ENCODE measurements around the gene FANCC.

The FANCC gene

GRCh38 chr9:95217936-95218335 lies 99.6 kb downstream of the FANCC start:
- in situ Hi-C loops (cut with HindIII; ENCODE audit: low sequenced_read_pairs), result no loop called here
- DNase-seq (ENCODE audit: low read depth, low spot score), result no peak
- no peak for TF ChIP-seq CTCF (IDR thresholded peaks at IDR 0.05; ENCODE audit: low read depth, low read length)
- no peak overlapping the region for H3K4me3 ChIP-seq (ENCODE audit: low read depth, low read length)

- no peak overlapping the region for H3K4me3 ChIP-seq (ENCODE audit: low read depth, low read length)
- no peak for TF ChIP-seq CTCF (IDR thresholded peaks at IDR 0.05; ENCODE audit: low read depth, low read length)
- no peak for DNase-seq (ENCODE audit: low read depth, low spot score)
- in situ Hi-C loops (cut with HindIII; ENCODE audit: low sequenced_read_pairs), result no loop called here
These were observed 102.1 kb downstream of the FANCC start for GRCh38 chr9:95215336-95215898.

GRCh38 chr9:95213117-95213516 lies 104.4 kb downstream of the FANCC start:
- no peak for DNase-seq (ENCODE audit: low read depth, low spot score)
- no peak for TF ChIP-seq CTCF (IDR thresholded peaks at IDR 0.05; ENCODE audit: low read depth, low read length)
- in situ Hi-C loops (cut with HindIII; ENCODE audit: low sequenced_read_pairs), result no loop called here
- H3K4me3 ChIP-seq (ENCODE audit: low read depth, low read length), result no peak overlapping the region

GRCh38 chr9:95211028-95211427 lies 106.5 kb downstream of the FANCC start:
- in situ Hi-C loops (cut with HindIII; ENCODE audit: low sequenced_read_pairs), result no loop called here
- no peak for DNase-seq (ENCODE audit: low read depth, low spot score)
- no peak overlapping the region for H3K4me3 ChIP-seq (ENCODE audit: low read depth, low read length)
- no peak for TF ChIP-seq CTCF (IDR thresholded peaks at IDR 0.05; ENCODE audit: low read depth, low read length)

GRCh38 chr9:95207403-95207802 lies 110.1 kb downstream of the FANCC start:
- no peak for DNase-seq (ENCODE audit: low read depth, low spot score)
- no peak overlapping the region for H3K4me3 ChIP-seq (ENCODE audit: low read depth, low read length)
- in situ Hi-C loops (cut with HindIII; ENCODE audit: low sequenced_read_pairs), result no loop called here
- TF ChIP-seq CTCF (IDR thresholded peaks at IDR 0.05; ENCODE audit: low read depth, low read length), result no peak

- DNase-seq (ENCODE audit: low read depth, low spot score), result no peak
- no peak for TF ChIP-seq CTCF (IDR thresholded peaks at IDR 0.05; ENCODE audit: low read depth, low read length)
- in situ Hi-C loops (cut with HindIII; ENCODE audit: low sequenced_read_pairs), result no loop called here
- H3K4me3 ChIP-seq (ENCODE audit: low read depth, low read length), result no peak overlapping the region
These were observed 111.4 kb downstream of the FANCC start for GRCh38 chr9:95206143-95206542.

GRCh38 chr9:95204710-95205109 lies 112.8 kb downstream of the FANCC start:
- no peak for DNase-seq (ENCODE audit: low read depth, low spot score)
- in situ Hi-C loops (cut with HindIII; ENCODE audit: low sequenced_read_pairs), result no loop called here
- no peak overlapping the region for H3K4me3 ChIP-seq (ENCODE audit: low read depth, low read length)
- no peak for TF ChIP-seq CTCF (IDR thresholded peaks at IDR 0.05; ENCODE audit: low read depth, low read length)

Measured in astrocyte of the spinal cord (primary cell).